Glutamatergic neuron (in vitro differentiated cells): ENCODE results near the gene TMPRSS3. TPM values are rescaled to one million over a fixed set of nuclear protein-coding genes. Genes with fewer than 3 reads are reported as not detected.

Experiments used
- DNase-seq: peaks from one replicate; pipeline ENCODE4 v3.0.0; 2022
- H3K27ac Mint-ChIP-seq: one replicate; pipeline ENCODE4 v1.8.0; 2020; ENCODE audit warnings: mild to moderate bottlenecking, mixed read lengths, inconsistent platforms; ENCODE audit not compliant: unreplicated experiment
- H3K27me3 Mint-ChIP-seq: one replicate; pipeline ENCODE4 v1.8.0; 2020; ENCODE audit warnings: mild to moderate bottlenecking, moderate library complexity, mixed read lengths, inconsistent platforms; ENCODE audit not compliant: unreplicated experiment
- H3K36me3 Mint-ChIP-seq: one replicate; pipeline ENCODE4 v1.8.0; 2020; ENCODE audit warnings: mild to moderate bottlenecking, mixed read lengths, inconsistent platforms; ENCODE audit not compliant: unreplicated experiment
- H3K4me1 Mint-ChIP-seq: one replicate; pipeline ENCODE4 v1.8.0; 2020; ENCODE audit warnings: mild to moderate bottlenecking, low read depth, mixed read lengths, inconsistent platforms; ENCODE audit not compliant: unreplicated experiment
- H3K4me3 Mint-ChIP-seq: one replicate; pipeline ENCODE4 v1.8.0; 2020; ENCODE audit warnings: mild to moderate bottlenecking, mixed read lengths, inconsistent platforms; ENCODE audit not compliant: unreplicated experiment
- H3K9me3 Mint-ChIP-seq: one replicate; pipeline ENCODE4 v1.8.0; 2020; ENCODE audit warnings: mild to moderate bottlenecking, moderate library complexity, mixed read lengths, inconsistent platforms; ENCODE audit not compliant: unreplicated experiment
- CTCF ChIP-seq: fragments of 200-600 bp; sonication (generic); IDR thresholded peaks from one replicate; pipeline ENCODE4 v1.5.0; 2021; ENCODE audit not compliant: partially characterized antibody, unreplicated experiment
- total RNA-seq: library from RNA; stranded (reverse); fragmentation: NEBNext Ultra II Directional; extraction: Animal tissue kit (Norgen Biotek cat#: 25700); gene quantifications from one replicate; pipeline ENCODE4 v1.2.1, GENCODE V29; 2021; ENCODE audit not compliant: unreplicated experiment

Gene TMPRSS3
- total RNA-seq, 1 donor from 2014 or later = 0.71 TPM

- no peak overlapping the region for H3K4me3 Mint-ChIP-seq
- peaks cover 28% of the 10 kb centered on the region for H3K4me1 Mint-ChIP-seq
- no peak for DNase-seq
- no peak overlapping the region for H3K27ac Mint-ChIP-seq
- H3K9me3 Mint-ChIP-seq = peaks cover 17% of the 10 kb centered on the region
- H3K36me3 Mint-ChIP-seq = peaks cover 8% of the 10 kb centered on the region
- peaks cover 14% of the 10 kb centered on the region for H3K27me3 Mint-ChIP-seq
- TF ChIP-seq CTCF = no peak
These were observed 6.0 kb upstream of the TMPRSS3 start for GRCh38 chr21:42401820-42402251.

DNA sequence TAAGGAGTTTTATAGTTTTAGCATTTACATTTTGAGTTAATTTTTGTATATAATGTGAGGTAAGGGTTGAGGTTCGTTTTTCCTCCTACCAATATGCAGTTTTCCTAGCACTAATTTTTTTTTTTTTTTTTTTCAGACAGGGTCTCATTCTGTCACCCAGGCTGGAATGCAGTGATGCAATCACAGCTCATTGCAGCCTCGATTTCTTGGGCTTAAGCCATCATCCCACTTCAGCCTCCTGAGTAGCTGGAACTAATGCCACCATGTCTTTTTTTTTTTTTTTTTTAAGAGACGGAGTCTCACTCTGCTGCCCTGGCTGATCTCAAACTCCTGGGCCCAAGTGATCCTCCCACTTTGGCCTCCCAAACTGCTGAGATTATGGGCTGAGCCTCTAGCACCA lies 5.3 kb upstream of the TMPRSS3 start:
- TF ChIP-seq CTCF = no peak
- H3K36me3 Mint-ChIP-seq = peaks cover 8% of the 10 kb centered on the region
- peaks cover 34% of the 10 kb centered on the region for H3K4me1 Mint-ChIP-seq
- no peak overlapping the region for H3K27ac Mint-ChIP-seq
- H3K27me3 Mint-ChIP-seq = peaks cover 14% of the 10 kb centered on the region
- DNase-seq = no peak
- no peak overlapping the region for H3K4me3 Mint-ChIP-seq
- peaks cover 17% of the 10 kb centered on the region for H3K9me3 Mint-ChIP-seq

- Mint-ChIP-seq H3K9me3 (peaks cover 17% of the 10 kb centered on the region), H3K4me1 (peaks cover 40% of the 10 kb centered on the region)
- DNase-seq = no peak
These were observed 4.7 kb upstream of the TMPRSS3 start for GRCh38 chr21:42400525-42400924.

GRCh38 chr21:42398436-42399028 lies 2.7 kb upstream of the TMPRSS3 start:
- peaks cover 45% of the 10 kb centered on the region for H3K4me1 Mint-ChIP-seq
- peaks cover 8% of the 10 kb centered on the region for H3K36me3 Mint-ChIP-seq
- TF ChIP-seq CTCF = no peak
- H3K27me3 Mint-ChIP-seq = peaks cover 11% of the 10 kb centered on the region
- peak overlapping the region; percentile 96 for H3K27ac Mint-ChIP-seq
- H3K9me3 Mint-ChIP-seq = peaks cover 17% of the 10 kb centered on the region
- peak overlapping the region; percentile 72 for H3K4me3 Mint-ChIP-seq
- DNase-seq = peak; percentile 59

More at GRCh38 chr21:42400525-42400924, 4.7 kb upstream of the TMPRSS3 start:
- Mint-ChIP-seq H3K27me3 (peaks cover 12% of the 10 kb centered on the region), H3K27ac (peak overlapping the region; percentile 43), H3K4me3 (no peak overlapping the region), H3K36me3 (peaks cover 8% of the 10 kb centered on the region)
- TF ChIP-seq CTCF = no peak

GRCh38 chr21:42397746-42398394 lies 2.0 kb upstream of the TMPRSS3 start:
- Mint-ChIP-seq H3K36me3 (peaks cover 8% of the 10 kb centered on the region), H3K9me3 (peaks cover 17% of the 10 kb centered on the region), H3K4me3 (peak overlapping the region; percentile 79), H3K4me1 (peaks cover 45% of the 10 kb centered on the region), H3K27ac (peak overlapping the region; percentile 96), H3K27me3 (peaks cover 11% of the 10 kb centered on the region)
- no peak for TF ChIP-seq CTCF
- no peak for DNase-seq
